Endothelial cell of umbilical vein (primary cell): ENCODE data around the gene KSR1. TPM values are rescaled to one million over a fixed set of nuclear protein-coding genes. Genes with fewer than 3 reads are reported as not detected.

ENCODE experiments used
- BruUV-seq: library from RNA; stranded (reverse); fragments of 400-500 nt; replicated peaks from 2 replicates; lab custom pipeline; 2021; lab: Mats Ljungman, UMichigan
- CTCF ChIA-PET: fragments of 300-600, 350-600 bp; sonication (Branson Sonifier 250); formaldehyde crosslinking; loops from one replicate; lab custom pipeline; 2021; ENCODE audit warnings: antibody characterized with exemption, inconsistent platforms; lab: Charles Lee
- POLR2A ChIA-PET: fragments of 300-600, 350-600 bp; sonication (Branson Sonifier 250); formaldehyde crosslinking; loops from one replicate; lab custom pipeline; 2021; ENCODE audit warnings: antibody characterized with exemption, inconsistent platforms; lab: Charles Lee
- DNase-seq: peaks from one replicate; pipeline ENCODE4 v3.0.0-alpha.2; 2011; ENCODE audit warnings: low read depth, low spot score
- FAIRE-seq: peaks from 2 replicates; lab custom pipeline; 2011; peaks lifted over from hg19 to GRCh38; lab: Jason Lieb, UNC
- H2AFZ ChIP-seq: 2 replicates; pipeline ENCODE4 v1.6.0; 2012; ENCODE audit warnings: low read depth, low read length, control low read depth, inconsistent platforms
- H3K27ac ChIP-seq: 2 replicates; pipeline ENCODE4 v1.5.1; 2011; ENCODE audit warnings: low read depth, mild to moderate bottlenecking, control low read depth, low read length, moderate library complexity; ENCODE audit not compliant: insufficient read depth
- H3K27me3 ChIP-seq, 2 experiments: 2 replicates each; pipeline versions ENCODE4 v1.6.0 to v1.6.1; 2011; ENCODE audit warnings: low read length in 2 of 2, mixed read lengths in 1 of 2; ENCODE audit not compliant: control insufficient read depth in 2 of 2, insufficient read depth in 2 of 2
- H3K36me3 ChIP-seq, 2 experiments: 2 replicates in 1 of 2; 3 replicates in 1 of 2; pipeline ENCODE4 v1.5.1; 2011; ENCODE audit warnings: low read length in 2 of 2, mild to moderate bottlenecking in 1 of 2, moderate library complexity in 1 of 2; ENCODE audit not compliant: control insufficient read depth in 2 of 2, insufficient read depth in 2 of 2; ENCODE audit errors: extremely low read depth in 1 of 2
- H3K4me1 ChIP-seq: 3 replicates; pipeline ENCODE4 v1.5.1; 2011; ENCODE audit warnings: mild to moderate bottlenecking, low read length; ENCODE audit not compliant: control insufficient read depth, insufficient read depth; ENCODE audit errors: extremely low read depth
- H3K4me2 ChIP-seq: 2 replicates; pipeline ENCODE4 v1.6.1; 2011; ENCODE audit warnings: low read length, control low read depth, mixed read lengths; ENCODE audit not compliant: insufficient read depth
- H3K4me3 ChIP-seq, 3 experiments: fragments of 200-600 bp in 1 of 3; sonication (generic), shearing (Covaris generic) in 1 of 3; replicated peaks in 1 of 3; 2 replicates each; pipeline ENCODE4 v1.5.1; 2011 to 2016; ENCODE audit warnings: control low read depth in 3 of 3, low read length in 3 of 3, mild to moderate bottlenecking in 2 of 3, inconsistent platforms in 1 of 3, low read depth in 1 of 3, moderate library complexity in 1 of 3; ENCODE audit not compliant: insufficient read depth in 1 of 3
- H3K79me2 ChIP-seq: 2 replicates; pipeline ENCODE4 v1.6.0; 2012; ENCODE audit warnings: low read length, inconsistent platforms; ENCODE audit not compliant: control insufficient read depth, insufficient read depth
- H3K9ac ChIP-seq: replicated peaks from 2 replicates; pipeline ENCODE3; 2011; ENCODE audit warnings: low read length, control low read depth; ENCODE audit not compliant: insufficient read depth; ENCODE audit errors: extremely low read depth
- H3K9me1 ChIP-seq: replicated peaks from 3 replicates; pipeline ENCODE4 v1.6.0; 2011; ENCODE audit warnings: mild to moderate bottlenecking, low read length; ENCODE audit not compliant: control insufficient read depth, insufficient read depth; ENCODE audit errors: extremely low read depth
- H3K9me3 ChIP-seq: replicated peaks from 2 replicates; pipeline ENCODE4 v1.5.1; 2012; ENCODE audit warnings: low read length, inconsistent platforms; ENCODE audit not compliant: control insufficient read depth, insufficient read depth
- H4K20me1 ChIP-seq: replicated peaks from 2 replicates; pipeline ENCODE3; 2011; ENCODE audit warnings: mild to moderate bottlenecking, low read length; ENCODE audit not compliant: control insufficient read depth, insufficient read depth; ENCODE audit errors: extremely low read depth
- EZH2 ChIP-seq: IDR thresholded peaks from 2 replicates; pipeline ENCODE4 v1.6.1; 2012; ENCODE audit warnings: borderline replicate concordance, low read depth, mild to moderate bottlenecking, moderate library complexity, low read length, inconsistent platforms; ENCODE audit not compliant: severe bottlenecking
- FOS ChIP-seq: IDR thresholded peaks from 2 replicates; pipeline ENCODE4 v1.6.1; 2011; ENCODE audit warnings: mild to moderate bottlenecking, low read length, moderate library complexity, borderline replicate concordance; ENCODE audit not compliant: insufficient read depth
- GATA2 ChIP-seq: IDR thresholded peaks from 2 replicates; pipeline ENCODE4 v1.7.0; 2011; ENCODE audit warnings: low read depth, mild to moderate bottlenecking, moderate library complexity, mixed read lengths, low read length; ENCODE audit not compliant: insufficient read length, insufficient read depth
- JUN ChIP-seq: IDR thresholded peaks from 2 replicates; pipeline ENCODE4 v1.6.1; 2011; ENCODE audit warnings: borderline replicate concordance, low read depth; ENCODE audit not compliant: insufficient read length, insufficient read depth
- MYC ChIP-seq: IDR thresholded peaks from one replicate; pipeline ENCODE4 v1.6.1; 2011; ENCODE audit warnings: mild to moderate bottlenecking, low read depth, low read length
- POLR2A ChIP-seq: IDR thresholded peaks from 2 replicates; pipeline ENCODE4 v1.6.1; 2012; ENCODE audit warnings: low read depth, mild to moderate bottlenecking, control low read depth, low read length
- POLR2AphosphoS5 ChIP-seq: IDR thresholded peaks from 2 replicates; pipeline ENCODE4 v1.6.1; 2012; ENCODE audit warnings: low read depth, mild to moderate bottlenecking, control low read depth, low read length, moderate library complexity; ENCODE audit not compliant: insufficient read depth
- dilution Hi-C: fragments of 300-500 bp; cut with MboI; formaldehyde crosslinking; loops from one replicate; pipeline ENCODE4 v1.15.0; 2019; ENCODE audit warnings: low sequenced_read_pairs; ENCODE audit not compliant: extremely low pct_ligation_motif_present
- intact Hi-C: fragments of 100-400 bp; cut with micrococcal nuclease; formaldehyde crosslinking; loops from one replicate; pipeline ENCODE4 v1.10.0; 2022
- polyA plus RNA-seq, 4 experiments: library from polyadenylated mRNA; depleted of rRNA in 3 of 4; stranded (reverse) in 3 of 4; unstranded in 1 of 4; fragments of >200 nt; gene quantifications; 2 replicates each; pipeline versions ENCODE4 v1.2.1 to v1.2.3, GENCODE V29; 2011 to 2012; ENCODE audit warnings: missing spikeins in 1 of 4
- total RNA-seq: library from RNA; stranded (reverse); gene quantifications from 2 replicates; pipeline ENCODE4 v1.2.3, GENCODE V29; 2021
- TF ChIP-seq, protein P1 (sequence below): IDR thresholded peaks from 2 replicates; pipeline ENCODE4 v1.6.1; 2011; ENCODE audit not compliant: insufficient read depth, insufficient read length
- TF ChIP-seq, protein P2 (sequence below), 2 donors: IDR thresholded peaks; 1 replicate in 1 of 2; 2 replicates in 1 of 2; pipeline ENCODE4 v1.5.1; 2011; ENCODE audit warnings: low read length in 2 of 2, mild to moderate bottlenecking in 2 of 2, moderate library complexity in 2 of 2, control low read depth in 1 of 2, inconsistent platforms in 1 of 2, low read depth in 1 of 2; ENCODE audit not compliant: insufficient read depth in 1 of 2; ENCODE audit errors: extremely low read depth in 1 of 2

The KSR1 gene
- total and polyA plus RNA-seq, 2 donors (not counting 3 experiments of a cell fraction or from before 2014, with no cell fraction given): 35.4 to 80.2 TPM

DNA sequence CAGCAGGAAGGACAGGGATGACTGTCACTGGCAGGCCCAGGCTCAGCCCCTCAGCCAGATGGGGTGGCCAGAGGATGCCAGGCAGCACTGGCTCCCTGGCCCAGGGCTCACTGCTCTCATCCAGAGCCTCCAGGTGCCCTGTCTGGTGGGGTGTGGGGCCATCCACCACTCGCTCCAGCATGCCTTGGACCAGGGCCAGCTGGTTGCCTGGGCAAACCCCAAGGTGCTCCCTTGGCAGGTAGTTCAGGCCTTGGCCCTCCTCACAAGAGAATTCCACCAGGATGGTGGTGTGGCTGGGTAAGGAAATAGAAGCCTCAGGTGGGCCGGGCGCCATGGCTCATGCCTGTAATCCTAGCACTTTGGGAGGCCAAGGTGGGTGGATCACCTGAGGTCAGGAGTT, 204.2 kb downstream of the KSR1 start:
- no peaks in the 10 kb centered on the region for H4K20me1 ChIP-seq
- H3K79me2 ChIP-seq: no peaks in the 10 kb centered on the region
- intact Hi-C loops: no loop called here
- H3K4me2 ChIP-seq: no peak overlapping the region
- no peaks in the 10 kb centered on the region for H3K4me1 ChIP-seq
- H3K27ac ChIP-seq: no peak overlapping the region
- H3K36me3 ChIP-seq: no peaks in the 10 kb centered on the region
- H2AFZ ChIP-seq: no peak overlapping the region
- BruUV-seq: no TSS peak
- CTCF ChIA-PET: no interaction called here
- POLR2A ChIA-PET: no interaction called here
- FAIRE-seq (no peak), DNase-seq (no peak)
- no peaks in the 10 kb centered on the region for H3K9me3 ChIP-seq
- H3K4me3 ChIP-seq: no peak overlapping the region
- H3K9ac ChIP-seq: no peak overlapping the region
- dilution Hi-C loops: no loop called here
- no peaks in the 10 kb centered on the region for H3K9me1 ChIP-seq
- H3K27me3 ChIP-seq: no peaks in the 10 kb centered on the region
- TF ChIP-seq POLR2AphosphoS5 (no peak), EZH2 (no peak), JUN (no peak), MYC (no peak), GATA2 (no peak), FOS (no peak), POLR2A (no peak)
- TF ChIP-seq, protein P1, sequence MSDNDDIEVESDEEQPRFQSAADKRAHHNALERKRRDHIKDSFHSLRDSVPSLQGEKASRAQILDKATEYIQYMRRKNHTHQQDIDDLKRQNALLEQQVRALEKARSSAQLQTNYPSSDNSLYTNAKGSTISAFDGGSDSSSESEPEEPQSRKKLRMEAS: no peak
- TF ChIP-seq, protein P2, sequence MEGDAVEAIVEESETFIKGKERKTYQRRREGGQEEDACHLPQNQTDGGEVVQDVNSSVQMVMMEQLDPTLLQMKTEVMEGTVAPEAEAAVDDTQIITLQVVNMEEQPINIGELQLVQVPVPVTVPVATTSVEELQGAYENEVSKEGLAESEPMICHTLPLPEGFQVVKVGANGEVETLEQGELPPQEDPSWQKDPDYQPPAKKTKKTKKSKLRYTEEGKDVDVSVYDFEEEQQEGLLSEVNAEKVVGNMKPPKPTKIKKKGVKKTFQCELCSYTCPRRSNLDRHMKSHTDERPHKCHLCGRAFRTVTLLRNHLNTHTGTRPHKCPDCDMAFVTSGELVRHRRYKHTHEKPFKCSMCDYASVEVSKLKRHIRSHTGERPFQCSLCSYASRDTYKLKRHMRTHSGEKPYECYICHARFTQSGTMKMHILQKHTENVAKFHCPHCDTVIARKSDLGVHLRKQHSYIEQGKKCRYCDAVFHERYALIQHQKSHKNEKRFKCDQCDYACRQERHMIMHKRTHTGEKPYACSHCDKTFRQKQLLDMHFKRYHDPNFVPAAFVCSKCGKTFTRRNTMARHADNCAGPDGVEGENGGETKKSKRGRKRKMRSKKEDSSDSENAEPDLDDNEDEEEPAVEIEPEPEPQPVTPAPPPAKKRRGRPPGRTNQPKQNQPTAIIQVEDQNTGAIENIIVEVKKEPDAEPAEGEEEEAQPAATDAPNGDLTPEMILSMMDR (IDR thresholded peaks at IDR 0.05; ENCODE audit: extremely low read depth in 1 of 2, insufficient read depth in 1 of 2, low read depth in 1 of 2, low read length in 2 of 2): no peak
